ENCODE results near the gene CHST9. TPM values are rescaled to one million over a fixed set of nuclear protein-coding genes. Genes with fewer than 3 reads are reported as not detected.

The CHST9 gene
- total RNA-seq, 1 experiment from 2014 or later, result 3.5 TPM

DNA sequence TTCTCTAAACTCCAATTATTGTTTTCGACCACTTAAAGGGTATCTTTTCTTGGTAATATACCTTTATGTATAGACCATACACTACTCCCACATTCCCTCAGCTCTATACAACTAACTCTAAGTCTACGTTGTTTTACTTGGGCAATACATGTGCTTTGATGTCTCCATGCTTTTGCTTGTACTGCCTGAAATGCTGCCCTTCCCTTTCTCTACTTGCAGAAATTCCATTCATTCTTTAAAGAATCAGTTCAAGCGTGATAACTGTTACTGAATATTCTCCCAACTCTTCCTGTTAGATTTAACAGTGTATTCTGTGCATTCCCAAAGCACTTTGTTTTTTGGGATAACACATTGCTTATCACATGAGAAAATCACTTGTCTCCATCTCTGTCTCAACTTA is 162.6 kb downstream of the CHST9 start:
- no peak overlapping the region for H3K4me2 ChIP-seq (ENCODE audit: insufficient read depth, insufficient read length, low read length)
- no peak overlapping the region for H3K9ac ChIP-seq (ENCODE audit: extremely low read depth, insufficient read length, low read length)
- no peak overlapping the region for H3K56ac ChIP-seq (ENCODE audit: insufficient read length, low read depth, low read length)
- TF ChIP-seq, protein P1, sequence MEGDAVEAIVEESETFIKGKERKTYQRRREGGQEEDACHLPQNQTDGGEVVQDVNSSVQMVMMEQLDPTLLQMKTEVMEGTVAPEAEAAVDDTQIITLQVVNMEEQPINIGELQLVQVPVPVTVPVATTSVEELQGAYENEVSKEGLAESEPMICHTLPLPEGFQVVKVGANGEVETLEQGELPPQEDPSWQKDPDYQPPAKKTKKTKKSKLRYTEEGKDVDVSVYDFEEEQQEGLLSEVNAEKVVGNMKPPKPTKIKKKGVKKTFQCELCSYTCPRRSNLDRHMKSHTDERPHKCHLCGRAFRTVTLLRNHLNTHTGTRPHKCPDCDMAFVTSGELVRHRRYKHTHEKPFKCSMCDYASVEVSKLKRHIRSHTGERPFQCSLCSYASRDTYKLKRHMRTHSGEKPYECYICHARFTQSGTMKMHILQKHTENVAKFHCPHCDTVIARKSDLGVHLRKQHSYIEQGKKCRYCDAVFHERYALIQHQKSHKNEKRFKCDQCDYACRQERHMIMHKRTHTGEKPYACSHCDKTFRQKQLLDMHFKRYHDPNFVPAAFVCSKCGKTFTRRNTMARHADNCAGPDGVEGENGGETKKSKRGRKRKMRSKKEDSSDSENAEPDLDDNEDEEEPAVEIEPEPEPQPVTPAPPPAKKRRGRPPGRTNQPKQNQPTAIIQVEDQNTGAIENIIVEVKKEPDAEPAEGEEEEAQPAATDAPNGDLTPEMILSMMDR (conservative IDR thresholded peaks at IDR 0.05), result no peak
- H3T11ph ChIP-seq (ENCODE audit: low read length), result no peak overlapping the region
- Mint-ChIP-seq H3K4me3 (no peak overlapping the region), H3K27ac (no peak overlapping the region), H3K4me1 (0 out of 4 replicates have a peak, but pooled peaks cover 0 to 2% of the 10 kb centered on the region in 2 experiments), H3K9me3 (no peaks in the 10 kb centered on the region), H3K27me3 (ENCODE audit: low read depth) (no peaks in the 10 kb centered on the region), H3K36me3 (ENCODE audit: insufficient read depth in 1 of 3, low read depth in 3 of 3) (no peaks in the 10 kb centered on the region)
- H3K79me2 ChIP-seq (ENCODE audit: insufficient read depth, low read length), result no peaks in the 10 kb centered on the region
- no peak overlapping the region for H4K91ac ChIP-seq (ENCODE audit: insufficient read length, low read depth, low read length)
- no peak overlapping the region for H3K27ac ChIP-seq (ENCODE audit: insufficient read length, low read depth, low read length)
- no peak overlapping the region for H2AFZ ChIP-seq (ENCODE audit: low read length)
- no peak overlapping the region for H3K4ac ChIP-seq (ENCODE audit: low read depth, low read length)
- no peaks in the 10 kb centered on the region for H3K27me3 ChIP-seq (ENCODE audit: insufficient read depth, low read length)
- no peaks in the 10 kb centered on the region for H3K9me3 ChIP-seq (ENCODE audit: control insufficient read depth, low read depth, low read length)
- WGBS (ENCODE audit: extremely low coverage, insufficient read length, low lambda C conversion rate), result 100% methylated on average over 1 of the region's 3 CpGs
- no peak overlapping the region for H2BK20ac ChIP-seq (ENCODE audit: low read depth, low read length, poor library complexity, severe bottlenecking)
- H2AK5ac ChIP-seq (ENCODE audit: insufficient read length, low read length), result no peak overlapping the region
- no peaks in the 10 kb centered on the region for H3K23me2 ChIP-seq (ENCODE audit: insufficient read length, low read depth, low read length, poor library complexity, severe bottlenecking)
- H2BK5ac ChIP-seq (ENCODE audit: insufficient read length, low read length), result no peak overlapping the region
- H4K20me1 ChIP-seq (ENCODE audit: control insufficient read depth, insufficient read depth, insufficient read length), result no peaks in the 10 kb centered on the region
- H2BK15ac ChIP-seq (ENCODE audit: low read depth, low read length), result no peak overlapping the region
- H3K4me1 ChIP-seq (ENCODE audit: insufficient read depth, low read length), result no peaks in the 10 kb centered on the region; the same call in 1 of the 2 replicates
- H3K18ac ChIP-seq (ENCODE audit: insufficient read length, low read depth, low read length), result no peak overlapping the region
- no peak for DNase-seq
- no peak overlapping the region for H4K5ac ChIP-seq (ENCODE audit: insufficient read length, low read depth, low read length)
- H4K8ac ChIP-seq (replicated peaks; ENCODE audit: insufficient read length, low read depth, low read length), result no peak overlapping the region
- no peak overlapping the region for H3K23ac ChIP-seq (ENCODE audit: insufficient read length, low read depth, low read length)
- no peaks in the 10 kb centered on the region for H3K79me1 ChIP-seq (ENCODE audit: insufficient read depth, low read depth, low read length, poor library complexity, severe bottlenecking)
- no peak overlapping the region for H2BK120ac ChIP-seq (ENCODE audit: low read depth, low read length, poor library complexity, severe bottlenecking)
- H3K14ac ChIP-seq (ENCODE audit: insufficient read depth, low read length), result no peak overlapping the region
- no peak overlapping the region for H2BK12ac ChIP-seq (ENCODE audit: insufficient read length, low read depth, low read length)

Data from H9 (cell line).